Esophagus muscularis mucosa (tissue), 4 donors: ENCODE data around the gene COL11A2. TPM values are rescaled to one million over a fixed set of nuclear protein-coding genes. Genes with fewer than 3 reads are reported as not detected.
A peak's percentile ranks its signal among the peaks of the same experiment; 100 is the strongest.

Experiments used
- DNase-seq: peaks from one replicate; pipeline ENCODE4 v3.0.0-alpha.2; 2017; ENCODE audit errors: extremely low spot score
- H3K27ac ChIP-seq, 4 donors: fragments of 200-600 bp; sonication (generic); replicated peaks in 1 of 4; 1 replicate in 3 of 4; 2 replicates in 1 of 4; pipeline ENCODE4 v1.5.1; 2016 to 2019; ENCODE audit warnings: mild to moderate bottlenecking in 1 of 4
- H3K27me3 ChIP-seq, 4 donors: fragments of 200-600 bp; sonication (generic); one replicate each; pipeline versions ENCODE4 v1.5.1 to v1.6.0; 2016 to 2019
- H3K36me3 ChIP-seq, 4 donors: fragments of 200-600 bp; sonication (generic); one replicate each; pipeline ENCODE4 v1.5.1; 2016 to 2019
- H3K4me1 ChIP-seq, 4 donors: fragments of 200-600 bp; sonication (generic); one replicate each; pipeline ENCODE4 v1.5.1; 2016 to 2019
- H3K4me3 ChIP-seq, 4 donors: fragments of 200-600 bp; sonication (generic); 1 replicate in 2 of 4; 2 replicates in 2 of 4; pipeline ENCODE4 v1.5.1; 2016 to 2019; ENCODE audit warnings: mild to moderate bottlenecking in 4 of 4, moderate library complexity in 1 of 4
- H3K9me3 ChIP-seq, 4 donors: fragments of 200-600 bp; sonication (generic); 1 replicate in 3 of 4; 2 replicates in 1 of 4; pipeline ENCODE4 v1.5.1; 2016 to 2019
- CTCF ChIP-seq, 3 experiments: fragments of 200-600 bp in 2 of 3; fragments of 450-650 bp in 1 of 3; sonication (generic) in 2 of 3; IDR thresholded peaks; one replicate each; pipeline ENCODE4 v1.5.1; 2017 to 2019; ENCODE audit warnings: antibody characterized with exemption in 3 of 3, mild to moderate bottlenecking in 2 of 3, moderate library complexity in 1 of 3
- EP300 ChIP-seq: sonication (generic); formaldehyde crosslinking; IDR thresholded peaks from one replicate; pipeline ENCODE4 v1.6.1; 2017; ENCODE audit warnings: antibody characterized with exemption
- POLR2A ChIP-seq: fragments of 450-650 bp; IDR thresholded peaks from one replicate; pipeline ENCODE4 v1.6.1; 2017; ENCODE audit warnings: antibody characterized with exemption, moderate library complexity, mild to moderate bottlenecking, low read depth
- POLR2AphosphoS5 ChIP-seq, 2 donors: sonication (generic); formaldehyde crosslinking; IDR thresholded peaks; one replicate each; pipeline ENCODE4 v1.6.1; 2017; ENCODE audit warnings: antibody characterized with exemption in 2 of 2
- WGBS: methylation state at CpG from one replicate; pipeline ENCODE4 v1.1.5; 2018; 5-methylcytosine and 5-hydroxymethylcytosine counted together
- intact Hi-C: fragments of 100-400 bp; cut with DNase I; formaldehyde crosslinking; loops from one replicate; pipeline ENCODE4 v1.15.1; 2023
- total RNA-seq, 4 donors: library from RNA; depleted of rRNA; stranded (reverse); fragments of >200 nt; gene quantifications; one replicate each; pipeline versions ENCODE4 v1.1.0 to v1.2.1, GENCODE V29; 2016

Gene COL11A2
- total RNA-seq, 4 donors from 2014 or later = 0.17 to 1.1 (median 0.19) TPM; not detected in 1

- Histone ChIP-seq H3K4me1 (peaks cover 19 to 52% (median 38%) of the 10 kb centered on the region in 4 donors), H3K4me3 (no peak overlapping the region), H3K36me3 (peaks cover 0 to 28% (median 26%) of the 10 kb centered on the region in 4 donors), H3K27me3 (no peaks in the 10 kb centered on the region), H3K27ac (no peak overlapping the region), H3K9me3 (no peaks in the 10 kb centered on the region)
- TF ChIP-seq EP300 (no peak), POLR2AphosphoS5 (IDR thresholded peaks at IDR 0.05) (no peak), POLR2A (no peak), CTCF (IDR thresholded peaks at IDR 0.05) (no peak)
- 79% methylated on average over 14 of the region's 18 CpGs for WGBS
- intact Hi-C loops = loop anchor here (5.0 kb wide), 1 partner anchor 55 kb away; no protein-coding TSS in a partner anchor
- DNase-seq = no peak
These were observed 19.6 kb upstream of the COL11A2 start for GRCh38 chr6:33211666-33212422.

- DNase-seq = no peak
- Histone ChIP-seq H3K36me3 (peaks cover 0 to 28% (median 26%) of the 10 kb centered on the region in 4 donors), H3K4me1 (peaks cover 19 to 55% (median 40%) of the 10 kb centered on the region in 4 donors), H3K4me3 (no peak overlapping the region), H3K9me3 (no peaks in the 10 kb centered on the region), H3K27ac (no peak overlapping the region), H3K27me3 (no peaks in the 10 kb centered on the region)
- TF ChIP-seq POLR2AphosphoS5 (IDR thresholded peaks at IDR 0.05) (no peak), POLR2A (no peak), CTCF (IDR thresholded peaks at IDR 0.05) (no peak), EP300 (no peak)
- intact Hi-C loops = loop anchor here (5.0 kb wide), 1 partner anchor 56 kb away; no protein-coding TSS in a partner anchor
- 70% methylated on average over 8 of the region's 17 CpGs for WGBS
These were observed 18.9 kb upstream of the COL11A2 start for GRCh38 chr6:33211136-33211535.

GRCh38 chr6:33209856-33210255 lies 17.6 kb upstream of the COL11A2 start:
- TF ChIP-seq EP300 (no peak), POLR2A (no peak), POLR2AphosphoS5 (IDR thresholded peaks at IDR 0.05) (no peak), CTCF (IDR thresholded peaks at IDR 0.05) (no peak)
- peaks cover 0 to 28% (median 26%) of the 10 kb centered on the region in 4 donors for H3K36me3 ChIP-seq
- no peak overlapping the region for H3K27ac ChIP-seq
- intact Hi-C loops = loop anchor here (5.0 kb wide), 1 partner anchor 57 kb away; no protein-coding TSS in a partner anchor
- H3K27me3 ChIP-seq = no peaks in the 10 kb centered on the region
- DNase-seq = no peak
- H3K4me1 ChIP-seq = peaks cover 25 to 62% (median 46%) of the 10 kb centered on the region in 4 donors
- H3K4me3 ChIP-seq = no peak overlapping the region
- WGBS = 84% methylated on average over 10 of the region's 10 CpGs
- H3K9me3 ChIP-seq = no peaks in the 10 kb centered on the region

- intact Hi-C loops = no loop called here
- no peak for TF ChIP-seq EP300
- no peak for TF ChIP-seq CTCF (IDR thresholded peaks at IDR 0.05)
- peak; percentile 100 for TF ChIP-seq POLR2AphosphoS5 (IDR thresholded peaks at IDR 0.05)
- peak; percentile 99 for TF ChIP-seq POLR2A
- DNase-seq = peak; percentile 96
These were observed 16.1 kb upstream of the COL11A2 start, which contains the start of gene RING1 for GRCh38 chr6:33208091-33208967. Gene RING1 (plus strand): TSS chr6:33208500. CDS start chr6:33208823, 323 bp downstream.

More at GRCh38 chr6:33208091-33208967, 16.1 kb upstream of the COL11A2 start, which contains the start of gene RING1:
- Histone ChIP-seq H3K27ac (peak within 1 kb of the TSS; percentile 92 to 97 (median 95)), H3K9me3 (no peaks in the 10 kb centered on the region), H3K4me1 (peaks cover 36 to 67% (median 51%) of the 10 kb centered on the region in 4 donors), H3K36me3 (peaks cover 5 to 34% (median 32%) of the 10 kb centered on the region in 4 donors), H3K4me3 (peak within 1 kb of the TSS; percentile 76 to 96 (median 93)), H3K27me3 (no peaks in the 10 kb centered on the region)
- 2% methylated on average over 13 of the region's 86 CpGs for WGBS
